GM10266 (cell line): ENCODE data around the gene CAMK4.

Source experiments
- DNase-seq: peaks from one replicate; pipeline ENCODE4 v3.0.0; 2012; ENCODE audit errors: extremely low spot score
- CTCF ChIP-seq: IDR thresholded peaks from 2 replicates; pipeline ENCODE4 v1.5.1; 2012; ENCODE audit warnings: mild to moderate bottlenecking, low read depth; ENCODE audit not compliant: control insufficient read depth, insufficient read depth; ENCODE audit errors: missing control alignments

Gene CAMK4

GRCh38 chr5:111439473-111440075, 215.4 kb downstream of the CAMK4 start:
- no peak for TF ChIP-seq CTCF
- no peak for DNase-seq

DNA sequence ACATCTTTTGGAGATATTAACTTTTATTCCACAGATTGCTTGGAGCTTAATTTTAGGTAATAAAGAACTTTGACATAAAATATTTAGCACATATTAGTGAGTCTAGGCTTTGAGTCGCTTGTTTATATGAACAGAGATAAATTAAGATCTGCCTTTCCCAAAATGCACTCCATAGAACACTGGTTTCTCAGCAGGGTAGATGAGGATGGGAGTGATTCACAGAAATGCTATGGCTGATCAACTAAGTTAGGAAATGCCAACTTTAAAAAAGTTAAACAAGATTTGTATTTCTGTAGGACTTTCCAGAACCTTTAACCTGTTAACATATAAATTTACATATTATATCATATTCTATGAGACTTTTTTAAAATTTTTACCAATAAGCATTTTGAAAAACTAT, 222.9 kb downstream of the CAMK4 start:
- TF ChIP-seq CTCF: no peak
- no peak for DNase-seq

GRCh38 chr5:111447822-111448221, 223.6 kb downstream of the CAMK4 start:
- DNase-seq: no peak
- TF ChIP-seq CTCF: no peak

DNA sequence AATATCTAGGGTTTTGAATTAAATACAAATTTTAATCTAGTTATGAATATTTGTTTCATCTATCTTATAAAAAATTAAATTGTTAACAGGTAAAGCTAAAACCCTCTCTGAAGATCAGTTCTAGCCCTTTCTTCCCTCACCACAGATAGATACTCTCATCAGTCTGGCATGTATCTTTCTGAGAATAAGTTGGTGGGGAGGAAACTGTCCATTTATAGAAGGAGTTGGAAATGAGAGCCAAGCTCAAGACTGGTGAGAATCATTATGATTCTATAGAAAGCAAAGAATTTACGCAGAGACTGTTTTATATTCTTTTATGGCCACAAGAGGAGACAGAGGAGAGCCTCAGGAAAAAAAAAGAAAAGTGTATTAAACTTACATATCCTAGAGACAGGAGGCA, 229.1 kb downstream of the CAMK4 start:
- TF ChIP-seq CTCF: no peak
- DNase-seq: no peak

DNA sequence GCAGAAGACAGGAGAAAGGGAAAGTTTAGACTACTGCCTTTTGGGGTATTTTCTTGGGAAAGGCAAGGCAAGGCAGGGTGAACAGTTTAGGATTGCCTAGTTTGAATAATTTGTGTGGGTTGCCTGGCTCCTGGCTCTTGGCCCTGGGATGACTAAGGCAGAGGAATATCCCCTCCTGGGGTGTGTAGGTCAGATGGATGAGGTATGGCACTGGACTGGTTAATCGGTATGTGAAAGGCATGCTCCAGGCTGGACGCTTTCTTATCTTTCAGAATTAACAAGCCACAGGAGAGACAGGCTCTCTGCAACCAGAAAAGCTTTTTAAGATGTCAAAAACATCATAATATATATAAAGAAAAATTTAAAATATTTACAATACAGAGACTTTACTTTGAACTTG, 229.6 kb downstream of the CAMK4 start:
- DNase-seq: no peak

DNA sequence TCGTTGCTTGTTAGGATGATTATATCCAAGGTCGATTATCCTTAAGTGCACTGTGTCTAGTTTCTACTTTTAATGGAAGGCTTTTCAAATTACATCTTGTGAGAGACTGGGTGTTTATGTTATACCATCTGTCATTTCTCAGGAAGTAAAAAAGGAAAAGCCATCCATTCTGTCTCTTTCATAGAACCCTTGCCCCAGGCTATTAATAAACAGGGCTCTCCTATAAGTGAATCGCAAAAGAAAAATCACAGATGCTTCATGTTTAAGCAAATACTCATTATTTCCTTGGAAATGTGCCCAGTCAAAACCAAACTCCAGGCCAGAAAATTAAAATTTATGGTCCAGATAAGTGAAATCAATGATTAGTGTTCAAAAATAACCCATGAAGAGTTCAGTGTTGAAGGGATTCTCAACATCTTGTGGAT, 230.0 kb downstream of the CAMK4 start:
- TF ChIP-seq CTCF: no peak
- no peak for DNase-seq

More for the DNA sequence above, 229.6 kb downstream of the CAMK4 start:
- no peak for TF ChIP-seq CTCF

DNA sequence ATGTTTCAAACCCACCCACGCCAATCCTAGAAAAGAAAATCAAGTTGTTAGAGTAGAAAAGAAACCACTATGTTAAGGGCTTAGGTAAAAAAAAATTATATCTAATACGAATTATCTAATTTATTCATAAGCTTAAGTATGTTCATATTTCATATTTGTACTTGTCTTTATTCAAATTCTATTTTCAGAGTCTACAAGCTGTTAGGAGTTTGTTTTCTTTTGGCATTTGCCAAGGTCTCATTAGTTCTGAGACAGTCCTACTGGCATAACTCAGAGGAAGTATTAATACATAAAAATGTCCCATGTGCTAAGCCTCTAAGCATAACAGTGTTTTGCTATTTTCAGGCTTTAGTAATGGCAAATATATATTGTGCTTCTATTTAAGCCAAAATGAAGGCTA, 230.6 kb downstream of the CAMK4 start:
- no peak for TF ChIP-seq CTCF
- DNase-seq: no peak
